PC-3 (cell line): ENCODE measurements around the gene NDUFS7. TPM values are rescaled to one million over a fixed set of nuclear protein-coding genes. Genes with fewer than 3 reads are reported as not detected.
A peak's percentile ranks its signal among the peaks of the same experiment; 100 is the strongest.

Experiments used
- ATAC-seq: fragments of 200-7000 bp; cut with Tn5 transposase; 2 replicates; pipeline ENCODE4 v1.9.1; 2020; ENCODE audit warnings: mild to moderate bottlenecking, moderate library complexity
- BruUV-seq: library from RNA; stranded (reverse); fragments of 400-500 nt; replicated peaks from 2 replicates; lab custom pipeline; 2021; lab: Mats Ljungman, UMichigan
- CTCF ChIA-PET: fragments of 300-600 bp; sonication (Branson Sonifier 250); formaldehyde crosslinking; loops from one replicate; lab custom pipeline; 2022; ENCODE audit warnings: antibody characterized with exemption; lab: Charles Lee
- POLR2A ChIA-PET: fragments of 300-600 bp; sonication (Branson Sonifier 250); formaldehyde crosslinking; loops from one replicate; lab custom pipeline; 2022; ENCODE audit warnings: antibody characterized with exemption; ENCODE audit not compliant: unreplicated experiment; lab: Charles Lee
- DNase-seq: peaks from one replicate; pipeline ENCODE4 v3.0.0-alpha.2; 2015
- H2AFZ ChIP-seq: fragments of 300-600 bp; sonication (generic); 2 replicates; pipeline ENCODE4 v1.6.0; 2016; ENCODE audit warnings: antibody characterized with exemption, low read length
- H3F3A ChIP-seq: fragments of 300-600 bp; sonication (generic); one replicate; pipeline ENCODE4 v1.6.0; 2017; ENCODE audit warnings: antibody characterized with exemption, low read length, control low read depth, mild to moderate bottlenecking; ENCODE audit not compliant: unreplicated experiment
- H3K27ac ChIP-seq: fragments of 300-600 bp; sonication (generic); 2 replicates; pipeline ENCODE4 v1.5.1; 2016; ENCODE audit warnings: mild to moderate bottlenecking, low read length
- H3K27me3 ChIP-seq: fragments of 300-600 bp; sonication (generic); 2 replicates; pipeline ENCODE4 v1.6.1; 2016; ENCODE audit warnings: low read length, mixed read lengths
- H3K36me3 ChIP-seq: fragments of 300-600 bp; sonication (generic); 2 replicates; pipeline ENCODE4 v1.6.1; 2016; ENCODE audit warnings: low read depth, mixed run types, low read length, mixed read lengths
- H3K4me1 ChIP-seq: fragments of 300-600 bp; sonication (generic); 2 replicates; pipeline ENCODE4 v1.5.1; 2016; ENCODE audit warnings: low read length; ENCODE audit not compliant: insufficient read depth
- H3K4me2 ChIP-seq: fragments of 300-600 bp; sonication (generic); 2 replicates; pipeline ENCODE4 v1.6.0; 2016; ENCODE audit warnings: low read length
- H3K4me3 ChIP-seq: fragments of 300-600 bp; sonication (generic); 2 replicates; pipeline ENCODE4 v1.5.1; 2016; ENCODE audit warnings: mild to moderate bottlenecking, low read length, mixed read lengths
- H3K79me2 ChIP-seq: fragments of 300-600 bp; sonication (generic); 2 replicates; pipeline ENCODE4 v1.6.1; 2017; ENCODE audit warnings: low read length, mixed read lengths
- H3K9ac ChIP-seq: fragments of 300-600 bp; sonication (generic); 2 replicates; pipeline ENCODE4 v1.6.0; 2016; ENCODE audit warnings: mild to moderate bottlenecking, low read length
- H3K9me2 ChIP-seq: fragments of 300-600 bp; sonication (generic); replicated peaks from 2 replicates; pipeline ENCODE4 v1.6.1; 2016; ENCODE audit warnings: mixed run types, low read length, mixed read lengths
- H3K9me3 ChIP-seq: fragments of 300-600 bp; sonication (generic); 2 replicates; pipeline ENCODE4 v1.6.1; 2016; ENCODE audit warnings: low read length, mixed read lengths
- H4K20me1 ChIP-seq: fragments of 300-600 bp; sonication (generic); 2 replicates; pipeline ENCODE4 v1.6.1; 2016; ENCODE audit warnings: low read length, mixed read lengths
- CTCF ChIP-seq: fragments of 300-600 bp; sonication (generic); conservative IDR thresholded peaks from 2 replicates; pipeline ENCODE4 v1.5.1; 2017; ENCODE audit warnings: antibody characterized with exemption, low read depth, mild to moderate bottlenecking, low read length
- EZH2 ChIP-seq: fragments of 300-600 bp; sonication (generic); IDR thresholded peaks from one replicate; pipeline ENCODE4 v1.6.1; 2017; ENCODE audit warnings: antibody characterized with exemption, mild to moderate bottlenecking, low read length; ENCODE audit not compliant: unreplicated experiment
- EZH2phosphoT487 ChIP-seq: fragments of 300-600 bp; sonication (generic); IDR thresholded peaks from 2 replicates; pipeline ENCODE4 v1.6.1; 2018; ENCODE audit warnings: mild to moderate bottlenecking, antibody characterized with exemption, low read length, borderline replicate concordance
- intact Hi-C: fragments of 100-400 bp; cut with micrococcal nuclease; formaldehyde crosslinking; loops from 2 replicates; pipeline ENCODE4 v1.9.0; 2023
- total RNA-seq: library from RNA; depleted of rRNA; stranded (reverse); fragments of >200 nt; gene quantifications from 2 replicates; pipeline ENCODE4 v1.2.3, GENCODE V29; 2014

NDUFS7 gene
- total RNA-seq, 1 experiment from 2014 or later, result 111 TPM

GRCh38 chr19:1362387-1363257, 21.1 kb upstream of the NDUFS7 start:
- no peak overlapping the region for H3K9ac ChIP-seq
- CTCF ChIA-PET, result no interaction called here

GRCh38 chr19:1363599-1363998, 20.1 kb upstream of the NDUFS7 start:
- TF ChIP-seq EZH2phosphoT487, result no peak
- no peak for TF ChIP-seq EZH2
- TF ChIP-seq CTCF, result no peak
- no peaks in the 10 kb centered on the region for H4K20me1 ChIP-seq
- intact Hi-C loops, result no loop called here
- no peak overlapping the region for H3K27ac ChIP-seq
- BruUV-seq, result no TSS peak
- no peak for DNase-seq
- no peak overlapping the region for H3K4me3 ChIP-seq
- peaks cover 4% of the 10 kb centered on the region for H3K4me1 ChIP-seq
- H3K4me2 ChIP-seq, result no peak overlapping the region
- H2AFZ ChIP-seq, result no peak overlapping the region
- ChIA-PET POLR2A (no interaction called here), CTCF (no interaction called here)
- H3K9me3 ChIP-seq, result no peaks in the 10 kb centered on the region
- no peak for ATAC-seq
- no peaks in the 10 kb centered on the region for H3K79me2 ChIP-seq
- H3K9me2 ChIP-seq, result no peaks in the 10 kb centered on the region
- no peaks in the 10 kb centered on the region for H3F3A ChIP-seq
- no peak overlapping the region for H3K9ac ChIP-seq
- H3K27me3 ChIP-seq, result no peaks in the 10 kb centered on the region
- no peaks in the 10 kb centered on the region; the same call in 1 of the 2 replicates for H3K36me3 ChIP-seq

More at GRCh38 chr19:1362387-1363257, 21.1 kb upstream of the NDUFS7 start:
- no TSS peak for BruUV-seq
- no peak for DNase-seq
- H2AFZ ChIP-seq, result no peak overlapping the region
- POLR2A ChIA-PET, result no interaction called here
- H3K9me2 ChIP-seq, result no peaks in the 10 kb centered on the region
- TF ChIP-seq CTCF (no peak), EZH2phosphoT487 (no peak), EZH2 (no peak)
- no peaks in the 10 kb centered on the region for H3K9me3 ChIP-seq
- ATAC-seq, result no peak
- intact Hi-C loops, result no loop called here
- H3K4me3 ChIP-seq, result no peak overlapping the region
- H3K27ac ChIP-seq, result no peak overlapping the region
- H4K20me1 ChIP-seq, result no peaks in the 10 kb centered on the region
- H3K79me2 ChIP-seq, result no peaks in the 10 kb centered on the region
- H3K36me3 ChIP-seq, result no peaks in the 10 kb centered on the region; the same call in 1 of the 2 replicates
- no peaks in the 10 kb centered on the region for H3F3A ChIP-seq
- H3K27me3 ChIP-seq, result no peaks in the 10 kb centered on the region
- peaks cover 4% of the 10 kb centered on the region for H3K4me1 ChIP-seq
- H3K4me2 ChIP-seq, result no peak overlapping the region

- ChIA-PET POLR2A (no interaction called here), CTCF (no interaction called here)
- H3F3A ChIP-seq, result no peaks in the 10 kb centered on the region
- H4K20me1 ChIP-seq, result no peaks in the 10 kb centered on the region
- H3K79me2 ChIP-seq, result no peaks in the 10 kb centered on the region
- peaks cover 4% of the 10 kb centered on the region for H3K4me1 ChIP-seq
- intact Hi-C loops, result no loop called here
- no peak overlapping the region for H3K4me3 ChIP-seq
- no peak for ATAC-seq
- no peak overlapping the region for H3K9ac ChIP-seq
- no peaks in the 10 kb centered on the region for H3K27me3 ChIP-seq
- BruUV-seq, result no TSS peak
- H3K9me2 ChIP-seq, result no peaks in the 10 kb centered on the region
- no peak for DNase-seq
- H2AFZ ChIP-seq, result no peak overlapping the region
- no peaks in the 10 kb centered on the region for H3K9me3 ChIP-seq
- no peaks in the 10 kb centered on the region; the same call in 1 of the 2 replicates for H3K36me3 ChIP-seq
- H3K4me2 ChIP-seq, result no peak overlapping the region
- H3K27ac ChIP-seq, result no peak overlapping the region
- TF ChIP-seq EZH2phosphoT487, result no peak
- 0 out of 2 replicates have a peak, but pooled peaks have one; percentile 33 for TF ChIP-seq CTCF
Observed at GRCh38 chr19:1364070-1364704, 19.5 kb upstream of the NDUFS7 start.
